RWPE1 (cell line): ENCODE results near the gene CD300H.

Experiments
- CTCF ChIA-PET: fragments of 350-600 bp; sonication (Branson Sonifier 250); formaldehyde crosslinking; extraction: SDS; loops from one replicate; lab custom pipeline; 2021; lab: Yijun Ruan, JAX
- POLR2A ChIA-PET: fragments of 400-600 bp; formaldehyde crosslinking; extraction: SDS; loops from one replicate; lab custom pipeline; 2020; ENCODE audit warnings: antibody characterized with exemption; ENCODE audit not compliant: low non-redundant PET; lab: Yijun Ruan, JAX
- DNase-seq: peaks from one replicate; pipeline ENCODE4 v3.0.0; 2012; ENCODE audit warnings: low spot score
- H3K27ac ChIP-seq: fragments of 450-650 bp; 2 replicates; pipeline ENCODE4 v1.5.1; 2017
- TF ChIP-seq, protein P1 (sequence below): fragments of 450-650 bp; conservative IDR thresholded peaks from 2 replicates; pipeline ENCODE4 v1.5.1; 2017; ENCODE audit warnings: low read depth, mild to moderate bottlenecking

Gene CD300H

DNA sequence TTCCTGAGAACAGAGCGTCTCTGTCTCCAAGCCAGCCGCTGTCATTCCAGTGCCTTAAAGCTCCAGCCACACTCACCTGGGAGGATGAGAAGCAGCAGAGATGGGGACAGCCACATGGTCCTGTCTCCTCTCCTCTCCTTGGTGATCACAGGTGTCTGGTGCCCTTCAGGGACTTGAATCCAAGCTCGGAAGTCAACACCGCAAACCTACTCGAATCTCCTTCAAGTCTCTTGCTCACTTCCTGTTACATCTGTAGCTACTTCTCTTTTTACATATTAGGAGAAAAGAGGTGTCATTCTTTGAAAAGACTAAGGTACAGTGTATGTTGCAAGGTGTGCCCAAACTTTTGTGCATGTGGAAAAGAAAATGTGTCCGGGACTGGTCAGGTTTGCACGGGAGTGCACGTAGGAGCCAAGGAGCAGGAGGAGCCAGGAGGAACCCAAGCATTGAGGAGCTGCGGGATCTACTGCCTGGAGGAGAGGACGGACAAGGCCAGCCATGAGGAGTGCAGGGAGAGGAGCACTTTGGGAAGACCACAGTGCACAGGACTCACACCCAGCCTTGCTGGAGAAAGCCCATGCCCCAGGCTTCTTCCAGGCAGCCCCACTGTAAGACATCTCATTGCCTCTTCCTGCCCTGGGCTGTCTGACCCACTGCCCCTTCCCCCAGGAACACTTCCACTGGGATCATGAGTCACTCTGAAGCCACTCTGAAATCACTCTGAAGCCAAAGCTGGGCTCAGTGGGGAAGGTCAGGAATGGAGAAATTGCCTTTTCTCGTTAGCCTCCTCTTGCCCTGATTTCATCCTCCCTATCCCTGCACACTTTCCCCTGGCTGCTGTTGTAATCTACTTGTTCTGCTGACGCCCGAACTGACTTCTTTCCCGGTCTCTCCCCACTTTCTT lies 25.0 kb upstream of the CD300H start, which contains the start of gene CD300LD:
TSS of gene CD300LD (minus strand) at position 197 of the 904 bp plus-strand sequence. CDS start at position 116, 81 bp downstream.
- TF ChIP-seq, protein P1, sequence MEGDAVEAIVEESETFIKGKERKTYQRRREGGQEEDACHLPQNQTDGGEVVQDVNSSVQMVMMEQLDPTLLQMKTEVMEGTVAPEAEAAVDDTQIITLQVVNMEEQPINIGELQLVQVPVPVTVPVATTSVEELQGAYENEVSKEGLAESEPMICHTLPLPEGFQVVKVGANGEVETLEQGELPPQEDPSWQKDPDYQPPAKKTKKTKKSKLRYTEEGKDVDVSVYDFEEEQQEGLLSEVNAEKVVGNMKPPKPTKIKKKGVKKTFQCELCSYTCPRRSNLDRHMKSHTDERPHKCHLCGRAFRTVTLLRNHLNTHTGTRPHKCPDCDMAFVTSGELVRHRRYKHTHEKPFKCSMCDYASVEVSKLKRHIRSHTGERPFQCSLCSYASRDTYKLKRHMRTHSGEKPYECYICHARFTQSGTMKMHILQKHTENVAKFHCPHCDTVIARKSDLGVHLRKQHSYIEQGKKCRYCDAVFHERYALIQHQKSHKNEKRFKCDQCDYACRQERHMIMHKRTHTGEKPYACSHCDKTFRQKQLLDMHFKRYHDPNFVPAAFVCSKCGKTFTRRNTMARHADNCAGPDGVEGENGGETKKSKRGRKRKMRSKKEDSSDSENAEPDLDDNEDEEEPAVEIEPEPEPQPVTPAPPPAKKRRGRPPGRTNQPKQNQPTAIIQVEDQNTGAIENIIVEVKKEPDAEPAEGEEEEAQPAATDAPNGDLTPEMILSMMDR, result no peak
- no peak within 1 kb of the TSS for H3K27ac ChIP-seq
- ChIA-PET CTCF (no interaction called here), POLR2A (no interaction called here)
- DNase-seq, result no peak

DNA sequence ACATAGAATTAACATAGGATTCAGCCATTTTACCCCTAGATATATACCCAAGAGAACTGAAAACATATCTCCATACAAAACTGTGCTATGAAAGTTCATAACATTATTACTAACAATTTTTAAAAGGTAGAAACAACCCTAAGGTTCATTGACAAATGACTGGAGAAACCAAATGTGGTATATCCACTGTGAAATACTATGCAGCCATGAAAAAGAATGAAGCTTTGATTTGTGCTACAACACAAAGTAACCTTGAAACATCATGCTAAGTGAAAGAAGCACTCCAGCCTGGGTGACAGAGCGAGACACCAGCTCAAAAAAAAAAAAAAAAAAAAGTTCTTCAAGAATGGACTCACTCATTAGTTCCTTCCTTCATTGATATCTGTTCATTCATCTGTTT lies 24.2 kb upstream of the CD300H start:
- no peak overlapping the region for H3K27ac ChIP-seq
- TF ChIP-seq, protein P1, result no peak
- CTCF ChIA-PET, result interaction anchor here (0.6 kb wide), 1 partner anchor 21 kb away, joined by 3 read pairs; no protein-coding TSS in a partner anchor
- no peak for DNase-seq
- POLR2A ChIA-PET, result no interaction called here

DNA sequence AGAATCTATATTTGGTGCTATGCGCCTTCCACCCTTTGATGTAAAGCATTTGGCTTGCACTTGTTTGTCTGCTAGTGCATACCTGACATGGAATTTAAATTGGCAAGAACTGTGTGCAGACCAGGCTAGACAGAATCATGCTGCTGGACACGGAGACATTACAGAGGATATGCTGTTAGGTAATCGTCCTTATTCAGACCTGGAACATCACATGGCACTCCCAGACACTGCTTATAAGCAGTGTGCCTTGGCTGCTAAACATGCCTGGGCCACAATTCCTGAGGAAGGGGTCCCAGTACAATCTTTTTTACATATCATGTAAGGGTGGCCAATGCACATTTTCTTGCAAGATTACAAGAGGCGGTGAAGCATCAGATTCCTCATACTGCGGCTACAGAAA lies 18.4 kb upstream of the CD300H start:
- ChIA-PET POLR2A (no interaction called here), CTCF (no interaction called here)
- DNase-seq, result no peak
- TF ChIP-seq, protein P1, result no peak
- no peak overlapping the region for H3K27ac ChIP-seq

DNA sequence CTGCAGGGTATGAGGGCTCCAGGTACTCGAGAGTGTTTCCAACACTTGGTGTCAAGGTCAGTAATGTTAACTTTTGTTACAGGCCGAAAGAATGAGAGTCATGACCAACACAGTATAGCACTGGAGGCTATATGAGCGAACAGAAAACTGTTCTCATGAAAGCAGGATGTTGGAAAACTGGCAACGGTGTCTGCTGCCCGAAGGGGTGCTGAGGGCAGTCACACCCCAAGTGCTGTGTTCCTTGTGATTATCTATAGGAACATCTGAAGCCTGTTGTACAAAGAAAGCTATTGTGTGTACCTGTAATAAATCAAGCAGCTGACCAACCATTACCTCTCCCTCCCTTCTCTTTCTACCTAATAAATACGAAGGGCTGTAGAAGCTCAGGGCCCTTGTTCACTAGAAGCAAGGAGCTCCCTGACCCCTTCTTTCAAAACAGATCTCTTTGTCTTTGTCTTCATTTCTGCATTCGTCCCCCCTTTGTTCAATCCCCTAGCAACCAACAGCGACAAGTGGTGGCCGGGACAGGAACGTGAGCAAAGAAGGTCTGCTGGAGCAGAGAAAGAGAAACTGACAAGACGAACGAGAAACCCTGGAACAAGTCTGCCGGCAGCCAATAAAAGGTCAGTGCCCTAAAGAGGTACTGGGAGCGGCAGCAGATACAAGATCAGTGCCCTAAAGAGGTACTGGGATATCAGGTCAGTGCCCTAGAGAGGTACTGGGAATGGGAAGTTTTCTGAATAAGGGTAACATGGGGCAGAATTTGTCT lies 17.2 kb upstream of the CD300H start:
- TF ChIP-seq, protein P1, result no peak
- POLR2A ChIA-PET, result no interaction called here
- no peak overlapping the region for H3K27ac ChIP-seq
- CTCF ChIA-PET, result no interaction called here
- DNase-seq, result no peak

DNA sequence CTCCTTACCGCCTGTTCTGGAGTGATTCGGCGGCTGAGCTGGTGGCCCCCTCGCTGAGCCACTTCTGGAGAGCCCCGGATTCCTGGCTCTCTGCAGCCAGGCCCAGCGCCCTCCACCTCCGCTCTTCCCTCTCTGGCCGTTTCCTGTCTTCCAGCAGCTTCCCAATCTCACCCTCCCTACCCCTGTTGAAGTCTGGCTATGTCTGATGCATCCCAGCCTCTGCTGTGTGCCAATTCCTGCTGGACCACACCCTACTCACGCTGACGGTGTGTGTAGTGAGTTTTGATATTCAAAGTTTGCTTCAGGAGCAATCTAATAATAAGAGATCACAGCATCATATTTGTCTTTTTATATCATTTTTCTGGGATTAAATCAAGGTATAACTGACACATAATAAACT lies 15.3 kb upstream of the CD300H start:
- POLR2A ChIA-PET, result no interaction called here
- TF ChIP-seq, protein P1, result no peak
- CTCF ChIA-PET, result no interaction called here
- peak overlapping the region; percentile 77 for H3K27ac ChIP-seq
- no peak for DNase-seq

DNA sequence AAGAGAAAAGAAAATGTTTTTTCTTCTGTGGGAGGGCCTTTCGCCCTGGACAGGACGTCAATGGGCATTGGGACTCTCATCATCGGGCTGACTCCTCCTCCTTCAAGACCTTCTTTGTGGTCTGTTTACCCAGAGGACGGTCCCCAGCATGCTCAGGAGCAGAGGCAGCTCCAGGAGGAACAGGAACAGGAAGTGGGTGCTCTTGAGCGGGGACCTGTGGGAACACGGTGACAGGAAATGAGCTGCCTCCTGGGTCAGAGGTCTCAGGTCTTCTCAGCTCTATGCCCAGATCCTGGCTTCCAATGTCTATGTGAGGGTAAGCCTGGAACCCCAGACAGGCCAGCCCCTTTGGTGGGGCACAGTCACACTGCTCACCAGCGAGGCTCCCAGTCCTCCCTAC lies 12.6 kb upstream of the CD300H start:
- TF ChIP-seq, protein P1, result no peak
- H3K27ac ChIP-seq, result peak overlapping the region; percentile 4; the same call in 1 of the 2 replicates
- ChIA-PET CTCF (interaction anchor here (0.7 kb wide), 1 partner anchor 790 kb away, joined by 3 read pairs; no protein-coding TSS in a partner anchor), POLR2A (no interaction called here)
- no peak for DNase-seq
